Measurements from ENCODE around the gene FXR2.

FXR2 gene

DNA sequence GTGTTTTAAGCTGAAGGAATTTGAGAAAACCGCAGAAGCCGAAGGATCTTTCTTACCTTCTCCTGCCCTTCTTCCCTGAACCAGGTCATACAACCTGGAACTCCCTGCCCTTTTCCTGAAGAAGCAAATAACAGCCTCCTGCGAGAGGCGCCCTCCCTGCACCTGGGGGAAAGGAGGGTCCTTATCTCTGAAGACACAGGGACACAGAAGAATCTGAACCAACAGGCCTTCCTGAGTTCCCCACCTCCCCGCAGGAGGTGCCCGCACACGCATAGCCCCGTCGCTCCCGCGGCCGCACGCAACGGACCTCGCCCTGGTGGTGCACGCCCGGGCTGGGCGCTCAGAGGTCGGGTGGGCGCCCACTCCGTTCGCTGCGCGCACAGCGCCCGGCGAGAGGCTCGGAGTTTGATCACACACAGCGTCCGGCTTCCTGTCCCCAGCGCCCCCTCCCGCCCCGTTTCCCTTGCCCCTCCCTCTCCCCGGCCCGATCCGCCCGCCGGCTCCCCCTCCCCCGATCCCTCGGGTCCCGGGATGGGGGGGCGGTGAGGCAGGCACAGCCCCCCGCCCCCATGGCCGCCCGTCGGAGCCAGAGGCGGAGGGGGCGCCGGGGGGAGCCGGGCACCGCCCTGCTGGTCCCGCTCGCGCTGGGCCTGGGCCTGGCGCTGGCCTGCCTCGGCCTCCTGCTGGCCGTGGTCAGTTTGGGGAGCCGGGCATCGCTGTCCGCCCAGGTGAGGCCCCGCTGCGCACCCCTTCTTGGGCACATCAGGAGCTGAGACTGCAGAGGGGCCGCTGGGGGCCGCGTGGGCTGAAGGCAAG, 65.9 kb downstream of the FXR2 start, which contains the start of gene TNFSF12:
Gene TNFSF12, plus strand, starts transcription at position 474 of the 816 bp plus-strand sequence. Its CDS starts 96 bp downstream, at position 570.
- no peak for DNase-seq (ENCODE audit: low spot score)

DNA sequence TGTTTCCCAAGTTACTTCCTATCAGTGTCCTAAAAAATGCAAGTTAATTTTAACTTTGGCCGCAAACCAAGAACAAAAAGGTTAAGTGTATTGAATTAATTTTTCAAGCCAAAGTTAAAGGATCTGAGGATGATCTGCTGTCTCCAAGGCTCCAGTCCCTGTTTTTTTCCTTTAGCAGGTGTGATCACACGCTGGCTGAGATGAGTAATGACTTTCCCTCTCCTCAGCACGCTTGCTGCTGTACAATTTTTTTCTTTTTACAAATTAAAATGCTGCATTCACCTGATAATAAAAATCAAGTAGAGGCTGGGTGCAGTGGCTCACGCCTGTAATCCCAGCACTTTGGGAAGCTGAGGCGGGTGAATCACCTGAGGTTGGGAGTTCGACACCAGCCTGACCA, 69.8 kb downstream of the FXR2 start:
- DNase-seq (ENCODE audit: low spot score) = no peak

All from cerebellar cortex (tissue), 1 donor.